GM23338 (cell line): Measurements from ENCODE around the gene AP1G2. TPM values are rescaled to one million over a fixed set of nuclear protein-coding genes. Genes with fewer than 3 reads are reported as not detected.
A peak's percentile ranks its signal among the peaks of the same experiment; 100 is the strongest.

Source experiments
- ATAC-seq: fragments of 200-7000 bp; cut with Tn5 transposase; 3 replicates; pipeline ENCODE4 v1.9.1; 2020
- DNase-seq: peaks from one replicate; pipeline ENCODE4 v3.0.0-alpha.2; 2015; ENCODE audit warnings: low spot score
- H2AFZ ChIP-seq: fragments of 200-600 bp; sonication (generic); 2 replicates; pipeline ENCODE4 v1.8.0; 2016; ENCODE audit warnings: antibody characterized with exemption, mild to moderate bottlenecking, moderate library complexity
- H3F3A ChIP-seq: fragments of 200-600 bp; sonication (generic); replicated peaks from 2 replicates; pipeline ENCODE4 v1.8.0; 2017; ENCODE audit warnings: antibody characterized with exemption, mixed run types, low read depth
- H3K27ac ChIP-seq: fragments of 200-600 bp; sonication (generic); 2 replicates; pipeline ENCODE4 v1.6.1; 2016; ENCODE audit warnings: low read depth
- H3K27me3 ChIP-seq: fragments of 200-600 bp; sonication (generic); 2 replicates; pipeline ENCODE4 v1.8.0; 2016; ENCODE audit warnings: mild to moderate bottlenecking, mixed run types, moderate library complexity; ENCODE audit not compliant: insufficient read depth
- H3K36me3 ChIP-seq: fragments of 200-600 bp; sonication (generic); 2 replicates; pipeline ENCODE4 v1.8.0; 2016; ENCODE audit warnings: mild to moderate bottlenecking; ENCODE audit not compliant: insufficient read depth
- H3K4me1 ChIP-seq: fragments of 200-600 bp; sonication (generic); 2 replicates; pipeline ENCODE4 v1.8.0; 2016; ENCODE audit warnings: mild to moderate bottlenecking, moderate library complexity; ENCODE audit not compliant: insufficient read depth
- H3K4me2 ChIP-seq: fragments of 200-600 bp; sonication (generic); 2 replicates; pipeline ENCODE4 v1.7.1; 2017; ENCODE audit warnings: mixed run types
- H3K4me3 ChIP-seq: fragments of 200-600 bp; sonication (generic); 2 replicates; pipeline ENCODE4 v1.6.1; 2016; ENCODE audit warnings: mixed run types
- H3K79me2 ChIP-seq: fragments of 200-600 bp; sonication (generic); replicated peaks from 2 replicates; pipeline ENCODE4 v1.8.0; 2017; ENCODE audit warnings: mild to moderate bottlenecking; ENCODE audit not compliant: insufficient read depth
- H3K9me2 ChIP-seq: fragments of 200-600 bp; sonication (generic); 2 replicates; pipeline ENCODE4 v1.8.0; 2017; ENCODE audit not compliant: insufficient read depth
- H4K20me1 ChIP-seq: fragments of 200-600 bp; sonication (generic); replicated peaks from 2 replicates; pipeline ENCODE4 v1.8.0; 2017; ENCODE audit warnings: mild to moderate bottlenecking; ENCODE audit not compliant: insufficient read depth
- H3K27ac Mint-ChIP-seq: 2 replicates; pipeline ENCODE4 v1.8.0; 2020; ENCODE audit warnings: inconsistent platforms, mild to moderate bottlenecking, moderate library complexity, mixed read lengths
- H3K27me3 Mint-ChIP-seq: 3 replicates; pipeline ENCODE4 v1.8.0; 2022; ENCODE audit warnings: low read depth, mild to moderate bottlenecking, moderate library complexity, mixed read lengths, inconsistent platforms; ENCODE audit not compliant: insufficient read depth, poor library complexity
- H3K36me3 Mint-ChIP-seq: 3 replicates; pipeline ENCODE4 v1.8.0; 2021; ENCODE audit warnings: low read depth, mild to moderate bottlenecking, inconsistent platforms, moderate library complexity, mixed read lengths
- H3K4me1 Mint-ChIP-seq: 3 replicates; pipeline ENCODE4 v1.8.0; 2020; ENCODE audit warnings: mild to moderate bottlenecking, inconsistent platforms, mixed read lengths
- H3K4me3 Mint-ChIP-seq: 3 replicates; pipeline ENCODE4 v1.8.0; 2021; ENCODE audit warnings: moderate library complexity, mild to moderate bottlenecking, inconsistent platforms, mixed read lengths
- H3K9me3 Mint-ChIP-seq: 3 replicates; pipeline ENCODE4 v1.8.0; 2020; ENCODE audit warnings: moderate library complexity, mild to moderate bottlenecking, inconsistent platforms, mixed read lengths
- ZNF331 ChIP-seq: fragments of 250-450 bp; sonication (Bioruptor Pico); IDR thresholded peaks from 2 replicates; pipeline ENCODE4 v1.5.0; 2020; ENCODE audit warnings: low read depth, mild to moderate bottlenecking, moderate library complexity
- polyA plus RNA-seq: library from polyadenylated mRNA; unstranded; fragments of >200 nt; fragmentation: Nextera tagmentation; extraction: Ambion mirVana; gene quantifications from 2 replicates; pipeline ENCODE4 v1.2.1, GENCODE V29; 2016
- total RNA-seq: library from RNA; depleted of rRNA; stranded (reverse); fragments of >200 nt; shearing (Covaris generic); gene quantifications from 2 replicates; pipeline ENCODE4 v1.2.3, GENCODE V29; 2014; rRNA removed
- TF ChIP-seq, protein P1 (sequence below): fragments of 250-450 bp; sonication (Bioruptor Pico); IDR thresholded peaks from 2 replicates; pipeline ENCODE4 v1.5.0; 2020; ENCODE audit warnings: mild to moderate bottlenecking, moderate library complexity

AP1G2 gene
- total and polyA plus RNA-seq, 2 experiments from 2014 or later: 55.3 to 63.5 TPM

DNA sequence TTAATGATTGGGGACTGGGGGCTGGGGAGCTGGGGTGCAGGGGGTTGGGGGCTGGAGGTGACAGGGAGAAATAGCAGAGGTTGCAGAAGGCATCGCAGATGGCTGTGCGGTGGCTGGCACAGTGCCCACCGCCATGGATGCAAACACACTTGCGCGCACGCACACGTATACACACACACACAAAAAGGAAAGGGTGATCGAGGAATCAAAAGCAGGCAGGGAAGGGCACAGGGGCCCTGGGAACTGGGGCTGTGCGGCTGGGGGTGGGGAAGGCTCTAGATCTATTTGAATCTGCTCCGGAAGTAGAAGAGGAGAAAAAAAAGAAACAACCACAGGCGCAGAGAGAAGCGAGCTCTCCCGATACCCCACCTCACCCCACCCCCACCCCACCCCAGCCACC is 55.4 kb downstream of the AP1G2 start:
- Histone ChIP-seq H3F3A (no peaks in the 10 kb centered on the region), H3K27ac (no peak overlapping the region), H4K20me1 (no peaks in the 10 kb centered on the region), H3K4me2 (peak overlapping the region; percentile 55; the same call in 1 of the 2 replicates), H3K36me3 (no peaks in the 10 kb centered on the region), H3K79me2 (no peaks in the 10 kb centered on the region), H2AFZ (no peak overlapping the region), H3K4me3 (no peak overlapping the region), H3K9me2 (0 out of 2 replicates have a peak, but pooled peaks cover 16% of the 10 kb centered on the region), H3K27me3 (no peaks in the 10 kb centered on the region), H3K4me1 (peaks cover 10% of the 10 kb centered on the region; the same call in 1 of the 2 replicates)
- DNase-seq (peak; percentile 13), ATAC-seq (no peak; the same call in 2 of the 3 replicates)
- TF ChIP-seq, protein P1, sequence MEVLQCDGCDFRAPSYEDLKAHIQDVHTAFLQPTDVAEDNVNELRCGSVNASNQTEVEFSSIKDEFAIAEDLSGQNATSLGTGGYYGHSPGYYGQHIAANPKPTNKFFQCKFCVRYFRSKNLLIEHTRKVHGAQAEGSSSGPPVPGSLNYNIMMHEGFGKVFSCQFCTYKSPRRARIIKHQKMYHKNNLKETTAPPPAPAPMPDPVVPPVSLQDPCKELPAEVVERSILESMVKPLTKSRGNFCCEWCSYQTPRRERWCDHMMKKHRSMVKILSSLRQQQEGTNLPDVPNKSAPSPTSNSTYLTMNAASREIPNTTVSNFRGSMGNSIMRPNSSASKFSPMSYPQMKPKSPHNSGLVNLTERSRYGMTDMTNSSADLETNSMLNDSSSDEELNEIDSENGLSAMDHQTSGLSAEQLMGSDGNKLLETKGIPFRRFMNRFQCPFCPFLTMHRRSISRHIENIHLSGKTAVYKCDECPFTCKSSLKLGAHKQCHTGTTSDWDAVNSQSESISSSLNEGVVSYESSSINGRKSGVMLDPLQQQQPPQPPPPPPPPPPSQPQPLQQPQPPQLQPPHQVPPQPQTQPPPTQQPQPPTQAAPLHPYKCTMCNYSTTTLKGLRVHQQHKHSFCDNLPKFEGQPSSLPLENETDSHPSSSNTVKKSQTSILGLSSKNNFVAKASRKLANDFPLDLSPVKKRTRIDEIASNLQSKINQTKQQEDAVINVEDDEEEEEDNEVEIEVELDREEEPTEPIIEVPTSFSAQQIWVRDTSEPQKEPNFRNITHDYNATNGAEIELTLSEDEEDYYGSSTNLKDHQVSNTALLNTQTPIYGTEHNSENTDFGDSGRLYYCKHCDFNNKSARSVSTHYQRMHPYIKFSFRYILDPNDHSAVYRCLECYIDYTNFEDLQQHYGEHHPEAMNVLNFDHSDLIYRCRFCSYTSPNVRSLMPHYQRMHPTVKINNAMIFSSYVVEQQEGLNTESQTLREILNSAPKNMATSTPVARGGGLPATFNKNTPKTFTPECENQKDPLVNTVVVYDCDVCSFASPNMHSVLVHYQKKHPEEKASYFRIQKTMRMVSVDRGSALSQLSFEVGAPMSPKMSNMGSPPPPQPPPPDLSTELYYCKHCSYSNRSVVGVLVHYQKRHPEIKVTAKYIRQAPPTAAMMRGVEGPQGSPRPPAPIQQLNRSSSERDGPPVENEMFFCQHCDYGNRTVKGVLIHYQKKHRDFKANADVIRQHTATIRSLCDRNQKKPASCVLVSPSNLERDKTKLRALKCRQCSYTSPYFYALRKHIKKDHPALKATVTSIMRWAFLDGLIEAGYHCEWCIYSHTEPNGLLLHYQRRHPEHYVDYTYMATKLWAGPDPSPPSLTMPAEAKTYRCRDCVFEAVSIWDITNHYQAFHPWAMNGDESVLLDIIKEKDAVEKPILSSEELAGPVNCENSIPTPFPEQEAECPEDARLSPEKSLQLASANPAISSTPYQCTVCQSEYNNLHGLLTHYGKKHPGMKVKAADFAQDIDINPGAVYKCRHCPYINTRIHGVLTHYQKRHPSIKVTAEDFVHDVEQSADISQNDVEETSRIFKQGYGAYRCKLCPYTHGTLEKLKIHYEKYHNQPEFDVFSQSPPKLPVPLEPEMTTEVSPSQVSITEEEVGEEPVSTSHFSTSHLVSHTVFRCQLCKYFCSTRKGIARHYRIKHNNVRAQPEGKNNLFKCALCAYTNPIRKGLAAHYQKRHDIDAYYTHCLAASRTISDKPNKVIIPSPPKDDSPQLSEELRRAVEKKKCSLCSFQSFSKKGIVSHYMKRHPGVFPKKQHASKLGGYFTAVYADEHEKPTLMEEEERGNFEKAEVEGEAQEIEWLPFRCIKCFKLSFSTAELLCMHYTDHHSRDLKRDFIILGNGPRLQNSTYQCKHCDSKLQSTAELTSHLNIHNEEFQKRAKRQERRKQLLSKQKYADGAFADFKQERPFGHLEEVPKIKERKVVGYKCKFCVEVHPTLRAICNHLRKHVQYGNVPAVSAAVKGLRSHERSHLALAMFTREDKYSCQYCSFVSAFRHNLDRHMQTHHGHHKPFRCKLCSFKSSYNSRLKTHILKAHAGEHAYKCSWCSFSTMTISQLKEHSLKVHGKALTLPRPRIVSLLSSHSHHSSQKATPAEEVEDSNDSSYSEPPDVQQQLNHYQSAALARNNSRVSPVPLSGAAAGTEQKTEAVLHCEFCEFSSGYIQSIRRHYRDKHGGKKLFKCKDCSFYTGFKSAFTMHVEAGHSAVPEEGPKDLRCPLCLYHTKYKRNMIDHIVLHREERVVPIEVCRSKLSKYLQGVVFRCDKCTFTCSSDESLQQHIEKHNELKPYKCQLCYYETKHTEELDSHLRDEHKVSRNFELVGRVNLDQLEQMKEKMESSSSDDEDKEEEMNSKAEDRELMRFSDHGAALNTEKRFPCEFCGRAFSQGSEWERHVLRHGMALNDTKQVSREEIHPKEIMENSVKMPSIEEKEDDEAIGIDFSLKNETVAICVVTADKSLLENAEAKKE (CRISPR knock-in tag): no peak
- no peak for TF ChIP-seq ZNF331 (CRISPR knock-in tag)
- Mint-ChIP-seq H3K27ac (no peak overlapping the region), H3K36me3 (no peaks in the 10 kb centered on the region), H3K4me1 (peaks cover 18% of the 10 kb centered on the region), H3K9me3 (no peaks in the 10 kb centered on the region), H3K27me3 (peaks cover 13% of the 10 kb centered on the region), H3K4me3 (peak overlapping the region; percentile 34; the same call in 1 of the 3 replicates)

Other genes with a start within 250 kb of the AP1G2 start
- gene PABPN1, start 246.3 kb downstream of the AP1G2 start, total RNA-seq: 110 and 116 TPM in 2 replicates
- gene PABPN1, start 246.3 kb downstream of the AP1G2 start, polyA plus RNA-seq: 342 and 384 TPM in 2 replicates
- gene SLC22A17, start 214.9 kb downstream of the AP1G2 start, total RNA-seq: 52.6 and 56.6 TPM in 2 replicates
- 28.6 and 29.5 TPM in 2 replicates for gene SLC22A17, start 214.9 kb downstream of the AP1G2 start, polyA plus RNA-seq
- gene EFS, start 202.6 kb downstream of the AP1G2 start, total RNA-seq: 13.6 and 18.9 TPM in 2 replicates
- gene EFS, start 202.6 kb downstream of the AP1G2 start, polyA plus RNA-seq: 5.1 and 6.4 TPM in 2 replicates
- gene IL25, start 195.0 kb downstream of the AP1G2 start, total RNA-seq: not detected in 2 replicates
- gene IL25, start 195.0 kb downstream of the AP1G2 start, polyA plus RNA-seq: not detected in 2 replicates
- 0.24 and 0.27 TPM in 2 replicates for gene CMTM5, start 190.7 kb downstream of the AP1G2 start, total RNA-seq
- not detected in 2 replicates for gene CMTM5, start 190.7 kb downstream of the AP1G2 start, polyA plus RNA-seq
- 0.03 and 0.23 TPM in 2 replicates for gene MYH6, start 159.5 kb downstream of the AP1G2 start, total RNA-seq
- gene MYH6, start 159.5 kb downstream of the AP1G2 start, polyA plus RNA-seq: 0.10 and 2.1 TPM in 2 replicates
- gene MYH7, start 132.1 kb downstream of the AP1G2 start, total RNA-seq: not detected in 2 replicates
- 0.05 TPM in 1 of 2 replicates, not detected in the other for gene MYH7, start 132.1 kb downstream of the AP1G2 start, polyA plus RNA-seq
- 48.6 and 67.1 TPM in 2 replicates for gene NGDN, start 98.1 kb downstream of the AP1G2 start, total RNA-seq
- gene NGDN, start 98.1 kb downstream of the AP1G2 start, polyA plus RNA-seq: 81.6 and 90.8 TPM in 2 replicates
- gene ZFHX2, start 16.0 kb downstream of the AP1G2 start, total RNA-seq: 9.9 and 11.6 TPM in 2 replicates
- gene ZFHX2, start 16.0 kb downstream of the AP1G2 start, polyA plus RNA-seq: 18.5 and 22.4 TPM in 2 replicates
- 15.0 and 21.3 TPM in 2 replicates for gene THTPA, start 11.5 kb downstream of the AP1G2 start, total RNA-seq
- 6.3 and 8.6 TPM in 2 replicates for gene THTPA, start 11.5 kb downstream of the AP1G2 start, polyA plus RNA-seq
- 28.5 and 29.9 TPM in 2 replicates for gene JPH4, start 11.0 kb upstream of the AP1G2 start, total RNA-seq
- 11.0 and 11.9 TPM in 2 replicates for gene JPH4, start 11.0 kb upstream of the AP1G2 start, polyA plus RNA-seq
- gene DHRS2, start 68.6 kb upstream of the AP1G2 start, total RNA-seq: 0.35 and 0.42 TPM in 2 replicates
- gene DHRS2, start 68.6 kb upstream of the AP1G2 start, polyA plus RNA-seq: 0.48 and 0.92 TPM in 2 replicates